ENCODE measurements around the gene B3GALT4.

Gene B3GALT4

DNA sequence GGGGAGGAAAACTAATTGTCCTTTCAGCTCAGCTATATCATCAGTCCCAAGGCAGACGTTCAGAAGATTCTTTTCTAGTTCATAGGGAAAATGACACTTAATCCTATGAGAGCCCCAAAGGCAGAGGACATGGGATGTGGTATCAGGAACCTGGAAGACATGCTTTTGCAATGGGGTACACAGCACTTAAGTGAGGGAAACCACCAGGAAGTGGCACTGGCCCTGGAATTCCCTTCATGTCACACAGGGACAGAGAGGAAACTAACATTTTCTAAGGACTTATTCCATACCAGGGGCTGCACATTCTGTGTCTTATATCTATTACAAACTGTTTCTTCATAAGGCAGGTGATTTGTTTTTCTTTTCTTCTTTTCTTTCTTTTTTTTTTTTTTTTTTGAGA lies 33.4 kb upstream of the B3GALT4 start:
- TF ChIP-seq, protein P1, sequence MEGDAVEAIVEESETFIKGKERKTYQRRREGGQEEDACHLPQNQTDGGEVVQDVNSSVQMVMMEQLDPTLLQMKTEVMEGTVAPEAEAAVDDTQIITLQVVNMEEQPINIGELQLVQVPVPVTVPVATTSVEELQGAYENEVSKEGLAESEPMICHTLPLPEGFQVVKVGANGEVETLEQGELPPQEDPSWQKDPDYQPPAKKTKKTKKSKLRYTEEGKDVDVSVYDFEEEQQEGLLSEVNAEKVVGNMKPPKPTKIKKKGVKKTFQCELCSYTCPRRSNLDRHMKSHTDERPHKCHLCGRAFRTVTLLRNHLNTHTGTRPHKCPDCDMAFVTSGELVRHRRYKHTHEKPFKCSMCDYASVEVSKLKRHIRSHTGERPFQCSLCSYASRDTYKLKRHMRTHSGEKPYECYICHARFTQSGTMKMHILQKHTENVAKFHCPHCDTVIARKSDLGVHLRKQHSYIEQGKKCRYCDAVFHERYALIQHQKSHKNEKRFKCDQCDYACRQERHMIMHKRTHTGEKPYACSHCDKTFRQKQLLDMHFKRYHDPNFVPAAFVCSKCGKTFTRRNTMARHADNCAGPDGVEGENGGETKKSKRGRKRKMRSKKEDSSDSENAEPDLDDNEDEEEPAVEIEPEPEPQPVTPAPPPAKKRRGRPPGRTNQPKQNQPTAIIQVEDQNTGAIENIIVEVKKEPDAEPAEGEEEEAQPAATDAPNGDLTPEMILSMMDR (IDR thresholded peaks at IDR 0.05; ENCODE audit: control insufficient read depth, extremely low read depth, insufficient read depth), result no peak
- no peak overlapping the region for H3K4me3 ChIP-seq (ENCODE audit: low read depth, low read length)
- DNase-seq (ENCODE audit: low read depth), result no peak

GRCh38 chr6:33247977-33248642 lies 28.8 kb upstream of the B3GALT4 start:
- H3K4me3 ChIP-seq (ENCODE audit: low read depth, low read length), result peak overlapping the region; percentile 56
- TF ChIP-seq, protein P1 (IDR thresholded peaks at IDR 0.05; ENCODE audit: control insufficient read depth, extremely low read depth, insufficient read depth), result peak; percentile 96
- peak; percentile 53 for DNase-seq (ENCODE audit: low read depth)

- peak overlapping the region; percentile 56 for H3K4me3 ChIP-seq (ENCODE audit: low read depth, low read length)
- DNase-seq (ENCODE audit: low read depth), result no peak
- TF ChIP-seq, protein P1 (IDR thresholded peaks at IDR 0.05; ENCODE audit: control insufficient read depth, extremely low read depth, insufficient read depth), result no peak
Measured at GRCh38 chr6:33248643-33248931, 28.3 kb upstream of the B3GALT4 start.

- TF ChIP-seq, protein P1 (IDR thresholded peaks at IDR 0.05; ENCODE audit: control insufficient read depth, extremely low read depth, insufficient read depth), result no peak
- H3K4me3 ChIP-seq (ENCODE audit: low read depth, low read length), result peak overlapping the region; percentile 56
- peak; percentile 99 for DNase-seq (ENCODE audit: low read depth)
Measured at GRCh38 chr6:33248932-33249731, 27.8 kb upstream of the B3GALT4 start.

DNA sequence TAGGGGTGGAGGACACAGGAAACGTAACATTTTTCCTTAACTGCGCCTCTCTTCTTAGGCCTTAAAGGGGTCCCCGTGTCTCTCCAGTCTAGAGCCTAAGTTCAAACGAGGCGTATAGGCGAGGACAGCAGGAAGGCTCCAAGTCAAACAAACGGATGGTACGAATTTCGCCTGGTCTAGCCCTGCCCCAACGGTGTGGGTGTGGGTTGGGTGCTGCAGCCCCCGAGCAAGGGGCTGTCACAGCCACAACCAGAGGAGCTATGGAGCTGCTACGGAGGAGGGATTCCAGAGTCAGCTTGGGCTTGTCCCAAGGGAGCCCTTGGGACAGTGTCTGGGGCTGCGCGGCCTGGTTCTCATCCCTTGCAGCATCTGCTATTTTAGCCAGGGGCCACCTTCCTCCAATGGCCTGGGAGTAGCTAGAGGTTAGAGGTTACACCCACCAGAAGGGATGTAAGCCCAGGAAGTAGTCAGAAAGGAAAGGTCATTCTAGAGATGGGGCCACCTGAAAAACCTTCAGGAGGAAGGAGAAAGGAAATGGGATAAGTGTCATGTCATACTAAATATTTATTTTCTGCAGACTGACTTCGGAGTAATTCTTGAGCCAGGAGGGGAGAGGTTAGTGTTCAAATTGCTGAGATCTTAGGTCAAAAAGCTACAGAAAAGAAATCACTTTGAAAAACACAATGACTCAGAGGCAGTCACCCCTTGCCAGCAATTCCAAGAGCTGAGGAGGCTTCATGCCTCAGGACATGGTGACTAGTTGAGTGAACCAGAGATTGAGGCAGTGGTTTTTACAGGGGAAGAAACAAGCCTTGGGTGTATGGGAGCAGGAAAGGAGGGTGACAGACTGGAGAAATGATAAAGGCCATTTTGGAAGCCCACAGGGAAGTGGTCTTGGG lies 26.9 kb upstream of the B3GALT4 start:
- no peak for DNase-seq (ENCODE audit: low read depth)
- TF ChIP-seq, protein P1 (IDR thresholded peaks at IDR 0.05; ENCODE audit: control insufficient read depth, extremely low read depth, insufficient read depth), result no peak
- peak overlapping the region; percentile 56 for H3K4me3 ChIP-seq (ENCODE audit: low read depth, low read length)

- no peak for DNase-seq (ENCODE audit: low read depth)
- TF ChIP-seq, protein P1 (IDR thresholded peaks at IDR 0.05; ENCODE audit: control insufficient read depth, extremely low read depth, insufficient read depth), result no peak
- peak overlapping the region; percentile 56; the same call in 1 of the 2 replicates for H3K4me3 ChIP-seq (ENCODE audit: low read depth, low read length)
Measured at GRCh38 chr6:33250731-33251130, 26.2 kb upstream of the B3GALT4 start.
